ENCODE measurements around the gene TMPRSS11A.

DNA sequence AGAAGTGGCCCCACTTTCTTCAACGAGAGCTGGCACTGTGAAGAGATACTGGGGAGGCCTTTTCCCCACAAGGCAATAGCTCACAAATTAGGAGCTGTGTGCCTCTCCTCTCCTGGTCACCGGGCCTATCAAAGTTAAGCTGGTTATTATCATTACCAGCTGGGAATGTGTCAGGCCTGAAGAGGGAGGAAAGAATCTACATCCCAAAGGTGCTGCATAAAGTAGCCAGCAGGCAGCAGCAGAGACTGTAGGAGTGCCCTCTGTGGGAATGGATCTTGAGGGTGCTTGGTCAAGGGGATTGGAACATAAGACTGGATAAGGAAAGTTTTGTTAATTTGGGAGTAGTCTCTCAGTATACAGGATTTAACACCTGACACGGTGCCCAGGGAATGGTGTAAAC is 70.4 kb downstream of the TMPRSS11A start:
- TF ChIP-seq EZH2 (IDR thresholded peaks at IDR 0.05) (no peak), POLR2AphosphoS5 (IDR thresholded peaks at IDR 0.05; ENCODE audit: borderline replicate concordance, low read depth, low read length) (no peak)
